Osteoblast (primary cell): Measurements from ENCODE around the gene USP40. TPM values are rescaled to one million over a fixed set of nuclear protein-coding genes. Genes with fewer than 3 reads are reported as not detected.

Experiments used
- DNase-seq: peaks from one replicate; pipeline ENCODE4 v3.0.0; 2011; ENCODE audit warnings: low spot score, mixed read lengths; ENCODE audit not compliant: insufficient read length; ENCODE audit errors: missing footprints
- H2AFZ ChIP-seq: 2 replicates; pipeline ENCODE4 v1.6.0; 2011; ENCODE audit warnings: mild to moderate bottlenecking, low read length
- H3K27ac ChIP-seq: 2 replicates; pipeline ENCODE4 v1.5.1; 2011; ENCODE audit warnings: mild to moderate bottlenecking, low read depth, low read length, moderate library complexity
- H3K27me3 ChIP-seq: 2 replicates; pipeline ENCODE4 v1.6.0; 2012; ENCODE audit warnings: mild to moderate bottlenecking, control low read depth, inconsistent platforms, low read length, moderate library complexity; ENCODE audit not compliant: insufficient read depth
- H3K36me3 ChIP-seq: 2 replicates; pipeline ENCODE4 v1.5.1; 2011; ENCODE audit warnings: mild to moderate bottlenecking, low read length, control low read depth, moderate library complexity; ENCODE audit not compliant: insufficient read depth
- H3K4me1 ChIP-seq: 2 replicates; pipeline ENCODE4 v1.5.1; 2011; ENCODE audit warnings: mild to moderate bottlenecking, low read length, control low read depth, moderate library complexity; ENCODE audit not compliant: insufficient read depth
- H3K4me2 ChIP-seq: 2 replicates; pipeline ENCODE4 v1.6.0; 2011; ENCODE audit warnings: mild to moderate bottlenecking, low read length; ENCODE audit not compliant: insufficient read depth
- H3K4me3 ChIP-seq: fragments of 200-600 bp; sonication (generic); 3 replicates; pipeline ENCODE4 v1.5.1; 2012; ENCODE audit warnings: mild to moderate bottlenecking, low read length, inconsistent platforms; ENCODE audit not compliant: insufficient read depth
- H3K79me2 ChIP-seq: 2 replicates; pipeline ENCODE4 v1.6.0; 2012; ENCODE audit warnings: mild to moderate bottlenecking, low read length, control low read depth, inconsistent platforms; ENCODE audit not compliant: insufficient read depth
- H3K9me3 ChIP-seq: 2 replicates; pipeline ENCODE4 v1.5.1; 2011; ENCODE audit warnings: low read depth, low read length, control low read depth
- H4K20me1 ChIP-seq: 2 replicates; pipeline ENCODE4 v1.6.0; 2012; ENCODE audit warnings: mild to moderate bottlenecking, low read length, control low read depth; ENCODE audit not compliant: insufficient read depth
- CTCF ChIP-seq: IDR thresholded peaks from 2 replicates; pipeline ENCODE4 v1.5.1; 2011; ENCODE audit warnings: mild to moderate bottlenecking, low read depth, low read length, moderate library complexity; ENCODE audit errors: extremely low read depth
- total RNA-seq: library from RNA; depleted of rRNA; stranded (reverse); fragments of >200 nt; gene quantifications from 2 replicates; pipeline ENCODE4 v1.2.3, GENCODE V29; 2012

Gene USP40
- total RNA-seq, 1 donor: 34.0 TPM

- H3K27ac ChIP-seq: peak overlapping the region; percentile 95
- no peaks in the 10 kb centered on the region for H3K79me2 ChIP-seq
- H3K4me2 ChIP-seq: no peak overlapping the region
- H3K4me3 ChIP-seq: no peak overlapping the region
- H3K27me3 ChIP-seq: no peaks in the 10 kb centered on the region
- H4K20me1 ChIP-seq: no peaks in the 10 kb centered on the region
- H3K9me3 ChIP-seq: no peaks in the 10 kb centered on the region
- no peak overlapping the region for H2AFZ ChIP-seq
- DNase-seq: no peak
- H3K36me3 ChIP-seq: peaks cover 42% of the 10 kb centered on the region
- peaks cover 40% of the 10 kb centered on the region for H3K4me1 ChIP-seq
- TF ChIP-seq CTCF: no peak
These were observed 77.4 kb downstream of the USP40 start for GRCh38 chr2:233489143-233489542.

GRCh38 chr2:233487748-233488345, 78.7 kb downstream of the USP40 start:
- Histone ChIP-seq H3K4me2 (peak overlapping the region; percentile 56), H3K4me1 (peaks cover 40% of the 10 kb centered on the region)
- DNase-seq: no peak

GRCh38 chr2:233486778-233487552, 79.6 kb downstream of the USP40 start:
- Histone ChIP-seq H4K20me1 (no peaks in the 10 kb centered on the region), H3K27me3 (no peaks in the 10 kb centered on the region), H3K4me1 (peaks cover 40% of the 10 kb centered on the region), H3K4me2 (peak overlapping the region; percentile 56), H3K79me2 (no peaks in the 10 kb centered on the region), H3K4me3 (peak overlapping the region; percentile 29), H3K36me3 (peaks cover 43% of the 10 kb centered on the region), H3K9me3 (no peaks in the 10 kb centered on the region), H2AFZ (no peak overlapping the region), H3K27ac (peak overlapping the region; percentile 95)
- TF ChIP-seq CTCF: no peak
- peak; percentile 95 for DNase-seq

More at GRCh38 chr2:233487748-233488345, 78.7 kb downstream of the USP40 start:
- Histone ChIP-seq H2AFZ (no peak overlapping the region), H3K27me3 (no peaks in the 10 kb centered on the region), H3K9me3 (no peaks in the 10 kb centered on the region), H3K79me2 (no peaks in the 10 kb centered on the region), H3K4me3 (no peak overlapping the region), H3K27ac (peak overlapping the region; percentile 95), H3K36me3 (peaks cover 44% of the 10 kb centered on the region), H4K20me1 (no peaks in the 10 kb centered on the region)
- TF ChIP-seq CTCF: no peak

DNA sequence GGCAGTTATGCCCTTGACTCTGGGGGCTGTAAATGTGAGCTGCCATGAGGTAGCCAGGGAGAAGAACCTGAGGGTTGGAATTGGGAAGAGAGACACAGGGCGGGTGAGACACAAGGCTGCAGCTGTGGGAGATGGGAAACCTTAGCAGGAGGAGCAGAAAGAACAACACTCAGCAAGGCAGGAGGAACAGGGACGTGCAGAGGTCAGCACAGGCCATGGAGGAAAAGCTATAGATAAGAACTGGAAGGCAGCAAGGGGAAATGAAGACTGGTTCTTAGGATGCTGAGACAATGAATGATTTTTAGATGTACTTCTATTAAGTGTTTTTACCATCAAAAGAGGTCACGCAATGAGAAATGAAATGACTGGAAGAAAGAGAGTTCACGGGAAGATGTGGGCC, 80.2 kb downstream of the USP40 start:
- no peak overlapping the region for H3K4me3 ChIP-seq
- peaks cover 40% of the 10 kb centered on the region for H3K4me1 ChIP-seq
- no peaks in the 10 kb centered on the region for H4K20me1 ChIP-seq
- no peak for DNase-seq
- no peaks in the 10 kb centered on the region for H3K27me3 ChIP-seq
- peak overlapping the region; percentile 95 for H3K27ac ChIP-seq
- no peaks in the 10 kb centered on the region for H3K79me2 ChIP-seq
- TF ChIP-seq CTCF: no peak
- no peaks in the 10 kb centered on the region for H3K9me3 ChIP-seq
- H3K4me2 ChIP-seq: peak overlapping the region; percentile 47
- peaks cover 48% of the 10 kb centered on the region for H3K36me3 ChIP-seq
- H2AFZ ChIP-seq: no peak overlapping the region
